H9 (cell line): ENCODE data around the gene PATL1. TPM values are rescaled to one million over a fixed set of nuclear protein-coding genes. Genes with fewer than 3 reads are reported as not detected.

Experiments used
- DNase-seq: peaks from one replicate; pipeline ENCODE4 v3.0.0-alpha.2; 2017
- H2AFZ ChIP-seq: one replicate; pipeline ENCODE4 v1.6.1; 2013; ENCODE audit warnings: mild to moderate bottlenecking, low read length, control low read depth, moderate library complexity
- H2AK5ac ChIP-seq: 2 replicates; pipeline ENCODE4 v1.6.1; 2013; ENCODE audit warnings: low read length, control low read depth, mixed read lengths; ENCODE audit not compliant: insufficient read length
- H2BK120ac ChIP-seq: one replicate; pipeline ENCODE4 v1.6.1; 2013; ENCODE audit warnings: low read depth, mild to moderate bottlenecking, low read length, control low read depth, inconsistent platforms; ENCODE audit not compliant: poor library complexity, severe bottlenecking
- H2BK12ac ChIP-seq: 2 replicates; pipeline ENCODE4 v1.6.1; 2013; ENCODE audit warnings: low read length, control low read depth, mixed read lengths, low read depth; ENCODE audit not compliant: insufficient read length
- H2BK15ac ChIP-seq: 2 replicates; pipeline ENCODE4 v1.6.1; 2013; ENCODE audit warnings: low read depth, low read length, control low read depth
- H2BK20ac ChIP-seq: one replicate; pipeline ENCODE4 v1.6.1; 2013; ENCODE audit warnings: low read depth, mild to moderate bottlenecking, low read length, control low read depth, inconsistent platforms; ENCODE audit not compliant: poor library complexity, severe bottlenecking
- H2BK5ac ChIP-seq: 2 replicates; pipeline ENCODE4 v1.6.1; 2013; ENCODE audit warnings: low read length, control low read depth, mixed read lengths; ENCODE audit not compliant: insufficient read length
- H3K14ac ChIP-seq: 2 replicates; pipeline ENCODE4 v1.6.1; 2013; ENCODE audit warnings: low read length, control low read depth; ENCODE audit not compliant: insufficient read depth
- H3K18ac ChIP-seq: 2 replicates; pipeline ENCODE4 v1.6.1; 2013; ENCODE audit warnings: low read depth, mild to moderate bottlenecking, mixed read lengths, low read length, control low read depth; ENCODE audit not compliant: insufficient read length
- H3K23ac ChIP-seq: 2 replicates; pipeline ENCODE4 v1.6.1; 2013; ENCODE audit warnings: low read length, control low read depth, mixed read lengths, low read depth; ENCODE audit not compliant: insufficient read length
- H3K23me2 ChIP-seq: 2 replicates; pipeline ENCODE4 v1.6.1; 2013; ENCODE audit warnings: low read depth, mild to moderate bottlenecking, mixed read lengths, low read length, control low read depth; ENCODE audit not compliant: insufficient read length, poor library complexity, severe bottlenecking
- H3K27ac ChIP-seq: 2 replicates; pipeline ENCODE4 v1.5.1; 2013; ENCODE audit warnings: low read length, control low read depth, mixed read lengths, low read depth; ENCODE audit not compliant: insufficient read length
- H3K27me3 ChIP-seq: 2 replicates; pipeline ENCODE4 v1.6.1; 2013; ENCODE audit warnings: low read length, control low read depth, inconsistent platforms; ENCODE audit not compliant: insufficient read depth
- H3K4ac ChIP-seq: 2 replicates; pipeline ENCODE4 v1.6.1; 2013; ENCODE audit warnings: low read depth, mild to moderate bottlenecking, control low read depth, inconsistent platforms, low read length, moderate library complexity
- H3K4me1 ChIP-seq: 2 replicates; pipeline ENCODE4 v1.6.1; 2013; ENCODE audit warnings: low read length, control low read depth, inconsistent platforms; ENCODE audit not compliant: insufficient read depth
- H3K4me2 ChIP-seq: 2 replicates; pipeline ENCODE4 v1.6.1; 2013; ENCODE audit warnings: low read length, control low read depth, mixed read lengths; ENCODE audit not compliant: insufficient read length, insufficient read depth
- H3K56ac ChIP-seq: 2 replicates; pipeline ENCODE4 v1.6.1; 2013; ENCODE audit warnings: low read depth, mild to moderate bottlenecking, mixed read lengths, low read length, control low read depth; ENCODE audit not compliant: insufficient read length
- H3K79me1 ChIP-seq: 2 replicates; pipeline ENCODE4 v1.6.1; 2013; ENCODE audit warnings: low read depth, mild to moderate bottlenecking, moderate library complexity, low read length, control low read depth, inconsistent platforms; ENCODE audit not compliant: insufficient read depth, poor library complexity, severe bottlenecking
- H3K79me2 ChIP-seq: 2 replicates; pipeline ENCODE4 v1.6.1; 2013; ENCODE audit warnings: low read length, control low read depth, inconsistent platforms; ENCODE audit not compliant: insufficient read depth
- H3K9ac ChIP-seq: 2 replicates; pipeline ENCODE4 v1.6.1; 2013; ENCODE audit warnings: low read length, control low read depth, mixed read lengths; ENCODE audit not compliant: insufficient read length; ENCODE audit errors: extremely low read depth
- H3K9me3 ChIP-seq: one replicate; pipeline ENCODE4 v1.6.1; 2013; ENCODE audit warnings: low read depth, low read length, inconsistent platforms; ENCODE audit not compliant: control insufficient read depth
- H3T11ph ChIP-seq: one replicate; pipeline ENCODE4 v1.6.1; 2013; ENCODE audit warnings: mild to moderate bottlenecking, low read length, control low read depth, inconsistent platforms
- H4K20me1 ChIP-seq: one replicate; pipeline ENCODE4 v1.6.1; 2013; ENCODE audit not compliant: control insufficient read depth, insufficient read length, insufficient read depth
- H4K5ac ChIP-seq: 2 replicates; pipeline ENCODE4 v1.6.1; 2013; ENCODE audit warnings: low read depth, mild to moderate bottlenecking, mixed read lengths, low read length, control low read depth; ENCODE audit not compliant: insufficient read length
- H4K8ac ChIP-seq: replicated peaks from 2 replicates; pipeline ENCODE4 v1.6.1; 2013; ENCODE audit warnings: low read length, control low read depth, mixed read lengths, low read depth; ENCODE audit not compliant: insufficient read length
- H4K91ac ChIP-seq: 2 replicates; pipeline ENCODE4 v1.6.1; 2013; ENCODE audit warnings: low read depth, mild to moderate bottlenecking, moderate library complexity, mixed read lengths, low read length, control low read depth; ENCODE audit not compliant: insufficient read length
- H3K27ac Mint-ChIP-seq, 3 experiments: 2 replicates in 2 of 3; 3 replicates in 1 of 3; pipeline ENCODE4 v1.8.0; 2020 to 2021; ENCODE audit warnings: mixed read lengths in 3 of 3, mild to moderate bottlenecking in 1 of 3, moderate library complexity in 1 of 3
- H3K27me3 Mint-ChIP-seq: 2 replicates; pipeline ENCODE4 v1.8.0; 2021; ENCODE audit warnings: low read depth, mild to moderate bottlenecking, moderate library complexity, mixed read lengths
- H3K36me3 Mint-ChIP-seq, 3 experiments: 2 replicates in 2 of 3; 3 replicates in 1 of 3; pipeline ENCODE4 v1.8.0; 2020 to 2021; ENCODE audit warnings: low read depth in 3 of 3, mixed read lengths in 3 of 3; ENCODE audit not compliant: insufficient read depth in 1 of 3
- H3K4me1 Mint-ChIP-seq, 2 experiments: 2 replicates each; pipeline ENCODE4 v1.8.0; 2020; ENCODE audit warnings: mixed read lengths in 2 of 2
- H3K4me3 Mint-ChIP-seq, 2 experiments: 2 replicates in 1 of 2; 3 replicates in 1 of 2; pipeline ENCODE4 v1.8.0; 2020 to 2021; ENCODE audit warnings: mild to moderate bottlenecking in 2 of 2, mixed read lengths in 2 of 2, moderate library complexity in 1 of 2
- H3K9me3 Mint-ChIP-seq, 2 experiments: 2 replicates in 1 of 2; 3 replicates in 1 of 2; pipeline ENCODE4 v1.8.0; 2020; ENCODE audit warnings: mild to moderate bottlenecking in 2 of 2, mixed read lengths in 2 of 2, moderate library complexity in 1 of 2
- total RNA-seq: library from RNA; stranded (reverse); gene quantifications from 2 replicates; pipeline ENCODE4 v1.2.1, GENCODE V29; 2021
- TF ChIP-seq, protein P1 (sequence below): fragments of 200-600 bp; sonication (generic); conservative IDR thresholded peaks from 3 replicates; pipeline ENCODE4 v1.8.0; 2021; ENCODE audit warnings: antibody characterized with exemption, mild to moderate bottlenecking

PATL1 gene
- total RNA-seq, 1 experiment from 2014 or later = 31.4 TPM

DNA sequence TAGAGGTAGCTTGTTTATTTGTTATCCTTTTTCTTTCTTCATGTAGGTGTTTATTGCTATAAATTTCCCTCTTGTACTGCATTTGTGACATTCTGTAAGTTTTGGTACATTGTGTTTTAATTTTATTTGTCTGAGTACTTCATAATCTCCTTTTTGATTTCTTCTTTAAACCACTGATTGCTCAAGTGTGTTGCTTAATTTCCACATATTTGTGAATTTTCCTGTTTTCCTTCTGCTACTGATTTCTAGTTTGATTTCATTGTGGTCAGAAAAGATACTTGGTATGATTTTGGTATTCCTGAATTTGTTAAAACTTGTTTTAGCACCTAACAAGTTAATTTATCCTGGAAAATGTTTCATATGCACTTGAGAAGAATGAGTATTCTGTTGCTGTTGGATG, 29.7 kb upstream of the PATL1 start:
- Histone ChIP-seq H2BK20ac (no peak overlapping the region), H2AK5ac (no peak overlapping the region), H3K4ac (no peak overlapping the region), H3K23me2 (no peaks in the 10 kb centered on the region), H2BK15ac (no peak overlapping the region), H3K4me2 (no peak overlapping the region), H2BK5ac (no peak overlapping the region), H3K23ac (no peak overlapping the region), H2AFZ (no peak overlapping the region), H4K20me1 (no peaks in the 10 kb centered on the region), H3K27ac (no peak overlapping the region), H3K14ac (no peak overlapping the region), H2BK120ac (no peak overlapping the region), H3K4me1 (no peaks in the 10 kb centered on the region), H4K8ac (no peak overlapping the region), H3T11ph (no peak overlapping the region), H3K9ac (no peak overlapping the region), H4K91ac (no peak overlapping the region), H3K56ac (no peak overlapping the region), H4K5ac (no peak overlapping the region), H3K27me3 (no peaks in the 10 kb centered on the region), H3K18ac (no peak overlapping the region), H2BK12ac (no peak overlapping the region), H3K79me2 (no peaks in the 10 kb centered on the region), H3K79me1 (no peaks in the 10 kb centered on the region), H3K9me3 (no peaks in the 10 kb centered on the region)
- H3K4me1 Mint-ChIP-seq = no peaks in the 10 kb centered on the region
- H3K4me3 Mint-ChIP-seq = no peak overlapping the region
- H3K27ac Mint-ChIP-seq = no peak overlapping the region
- no peaks in the 10 kb centered on the region; a peak in 1 of 7 replicates for H3K36me3 Mint-ChIP-seq
- DNase-seq = no peak
- H3K9me3 Mint-ChIP-seq = peaks cover 27 to 32% of the 10 kb centered on the region in 2 experiments
- TF ChIP-seq, protein P1, sequence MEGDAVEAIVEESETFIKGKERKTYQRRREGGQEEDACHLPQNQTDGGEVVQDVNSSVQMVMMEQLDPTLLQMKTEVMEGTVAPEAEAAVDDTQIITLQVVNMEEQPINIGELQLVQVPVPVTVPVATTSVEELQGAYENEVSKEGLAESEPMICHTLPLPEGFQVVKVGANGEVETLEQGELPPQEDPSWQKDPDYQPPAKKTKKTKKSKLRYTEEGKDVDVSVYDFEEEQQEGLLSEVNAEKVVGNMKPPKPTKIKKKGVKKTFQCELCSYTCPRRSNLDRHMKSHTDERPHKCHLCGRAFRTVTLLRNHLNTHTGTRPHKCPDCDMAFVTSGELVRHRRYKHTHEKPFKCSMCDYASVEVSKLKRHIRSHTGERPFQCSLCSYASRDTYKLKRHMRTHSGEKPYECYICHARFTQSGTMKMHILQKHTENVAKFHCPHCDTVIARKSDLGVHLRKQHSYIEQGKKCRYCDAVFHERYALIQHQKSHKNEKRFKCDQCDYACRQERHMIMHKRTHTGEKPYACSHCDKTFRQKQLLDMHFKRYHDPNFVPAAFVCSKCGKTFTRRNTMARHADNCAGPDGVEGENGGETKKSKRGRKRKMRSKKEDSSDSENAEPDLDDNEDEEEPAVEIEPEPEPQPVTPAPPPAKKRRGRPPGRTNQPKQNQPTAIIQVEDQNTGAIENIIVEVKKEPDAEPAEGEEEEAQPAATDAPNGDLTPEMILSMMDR = no peak
- no peaks in the 10 kb centered on the region; the same call in none of the 2 replicates for H3K27me3 Mint-ChIP-seq
